Smooth muscle cell of the brain vasculature (primary cell): Measurements from ENCODE around the gene SLC6A6.

ENCODE experiments used
- DNase-seq: peaks from one replicate; pipeline ENCODE4 v3.0.0-alpha.2; 2012; ENCODE audit warnings: low read depth, low spot score

Gene SLC6A6

GRCh38 chr3:14416453-14416852, 14.0 kb downstream of the SLC6A6 start:
- no peak for DNase-seq

DNA sequence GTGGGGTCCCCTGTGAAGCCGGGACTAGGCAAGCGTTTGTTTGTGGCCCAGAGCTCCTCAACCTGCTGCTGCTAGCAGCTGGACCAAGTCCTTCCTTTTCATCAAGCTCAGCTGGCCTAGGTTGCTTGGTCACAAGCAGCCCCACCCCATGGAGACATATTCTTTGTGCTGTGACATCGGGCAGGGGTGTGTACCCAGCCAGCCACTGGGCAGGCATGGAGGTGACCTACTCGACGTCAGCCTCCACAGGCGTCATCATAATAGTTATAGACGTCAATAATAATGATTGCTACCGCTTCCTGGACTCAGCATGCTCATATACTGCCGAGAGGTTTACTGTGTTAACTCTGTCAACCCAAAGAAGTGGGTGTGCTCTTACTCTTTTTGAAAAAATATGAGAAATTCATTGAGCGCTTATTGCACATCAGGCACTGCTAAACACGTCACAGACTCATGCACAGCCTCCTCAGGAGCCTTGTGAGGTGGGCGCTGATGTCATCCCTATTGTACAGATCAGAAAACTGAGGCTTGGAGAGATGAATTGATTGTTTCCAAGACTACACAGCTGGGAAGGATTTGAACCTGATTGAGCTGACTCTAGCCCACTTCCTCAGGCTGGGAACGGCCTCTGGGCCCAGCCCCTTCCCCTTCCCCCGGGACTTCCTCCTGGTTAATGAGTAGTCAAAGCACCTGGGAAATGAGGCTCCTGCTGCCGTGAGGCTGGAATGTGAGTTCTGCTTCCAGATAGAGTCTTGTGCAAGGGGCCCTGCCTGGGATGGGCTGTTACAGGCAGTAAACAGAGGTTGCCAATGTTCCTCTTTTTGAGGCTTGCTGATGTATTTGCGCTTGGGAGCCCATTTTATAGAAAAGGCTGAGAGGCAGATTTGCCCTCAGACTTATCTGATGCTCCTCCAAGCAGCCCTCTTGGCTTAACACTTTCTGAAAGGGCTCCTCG, 16.2 kb downstream of the SLC6A6 start:
- no peak for DNase-seq

DNA sequence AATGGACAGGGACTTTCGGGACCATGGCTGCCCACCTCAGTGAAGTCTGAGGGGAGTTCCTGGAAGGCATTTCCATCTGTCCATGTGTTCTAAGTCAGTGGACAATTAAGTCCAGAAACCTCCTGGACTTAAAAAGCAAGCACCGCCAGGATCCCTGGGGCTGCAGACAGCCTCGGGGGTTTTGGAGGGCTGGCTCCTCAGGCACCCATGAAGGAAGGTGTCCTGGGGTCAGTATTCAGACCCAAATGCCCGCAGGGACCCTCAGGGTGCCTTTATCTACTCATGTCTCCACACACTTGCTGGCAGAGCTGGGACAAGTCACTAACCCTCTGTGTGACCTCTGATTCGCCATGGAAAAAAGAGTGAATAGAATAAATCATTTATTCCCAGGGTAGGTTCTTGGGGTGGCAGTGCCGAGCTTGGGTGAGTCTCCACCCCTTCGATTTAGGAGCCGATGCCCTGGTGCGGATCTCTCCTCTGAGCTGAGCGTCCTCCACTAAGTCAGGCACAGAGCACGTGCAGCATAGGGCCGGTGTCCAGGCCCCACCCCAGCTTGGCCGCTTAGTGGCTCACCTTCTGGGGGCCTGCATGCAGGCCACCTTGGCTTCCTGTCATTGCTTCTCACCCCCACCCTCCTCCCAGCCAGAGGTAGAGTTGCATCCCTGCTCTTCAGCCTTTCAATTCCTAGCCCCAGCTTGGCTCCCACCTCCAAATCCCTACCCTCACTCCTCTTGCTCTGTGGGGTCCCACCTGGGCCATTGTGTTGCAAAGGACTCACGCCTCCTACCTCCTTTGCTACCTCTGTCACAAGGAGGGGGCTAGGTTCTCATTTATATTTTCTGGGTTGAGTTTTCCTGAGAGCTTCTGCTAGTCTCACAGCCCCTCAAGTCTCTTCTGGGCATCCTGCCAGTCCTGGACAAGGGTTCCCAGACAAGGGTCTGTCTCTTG, 19.9 kb downstream of the SLC6A6 start:
- no peak for DNase-seq

- no peak for DNase-seq
Observed at GRCh38 chr3:14423197-14423743, 20.9 kb downstream of the SLC6A6 start.

DNA sequence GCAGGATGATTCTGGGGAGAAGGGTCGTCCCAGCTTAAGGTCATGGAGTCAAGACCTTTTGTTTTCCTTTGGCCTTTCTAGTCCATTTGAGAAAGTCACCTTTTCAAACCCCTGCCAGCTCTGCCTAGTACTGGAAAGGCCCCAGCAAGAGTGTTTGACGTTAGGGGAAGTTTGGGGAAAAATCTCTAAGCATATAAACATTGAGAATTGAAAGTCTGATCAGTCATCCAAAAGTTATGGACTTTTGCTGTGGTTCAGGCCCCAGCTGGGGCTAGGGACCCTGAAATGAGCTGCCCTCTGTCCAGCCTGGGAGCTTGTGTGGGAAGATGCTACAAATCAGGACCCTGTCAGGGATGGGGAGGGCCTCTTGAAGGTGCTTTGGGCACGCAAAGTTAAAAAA, 21.6 kb downstream of the SLC6A6 start:
- no peak for DNase-seq

DNA sequence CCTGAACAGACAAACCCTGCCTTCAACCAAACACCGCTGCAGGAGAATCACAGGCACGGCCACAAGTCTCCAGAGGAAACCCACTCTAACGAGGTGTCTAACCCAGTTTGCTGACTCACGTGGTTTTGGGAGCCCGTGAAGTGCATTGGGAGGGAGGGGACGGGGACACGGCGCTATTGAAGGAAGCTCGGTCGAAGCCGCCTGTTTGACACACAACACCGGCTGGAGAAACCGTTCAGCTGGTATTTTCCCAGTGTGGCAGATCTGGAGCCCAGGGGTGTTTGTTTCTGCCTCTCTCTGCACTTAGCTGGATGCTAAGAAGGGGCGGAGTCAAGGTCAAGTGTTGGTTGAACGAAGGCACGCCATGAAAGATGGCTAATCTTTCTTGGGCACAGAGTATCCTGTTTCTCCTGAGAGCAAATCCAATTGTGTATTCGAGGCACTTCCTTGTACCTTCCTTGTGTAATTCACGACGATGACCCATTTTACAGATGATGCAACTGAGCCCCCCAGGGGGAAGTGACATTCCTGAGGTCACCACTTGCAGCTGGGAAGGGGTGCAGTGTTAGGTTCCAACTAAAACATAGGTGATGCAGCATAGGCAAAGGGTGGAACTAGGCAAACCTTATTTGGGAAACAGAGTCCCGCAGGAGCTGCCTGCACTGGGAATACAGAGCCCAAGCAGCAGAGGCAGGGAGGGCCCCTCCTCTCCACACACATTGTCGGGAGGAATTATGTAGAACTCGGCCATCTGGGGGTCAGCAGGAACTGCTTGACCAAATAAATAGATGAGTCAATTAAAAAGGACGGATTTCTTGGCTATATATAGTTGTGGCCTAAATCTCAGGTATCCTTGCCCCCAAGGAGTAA, 22.5 kb downstream of the SLC6A6 start:
- DNase-seq: no peak

- DNase-seq: no peak
Observed at GRCh38 chr3:14425581-14426304, 23.3 kb downstream of the SLC6A6 start.

DNA sequence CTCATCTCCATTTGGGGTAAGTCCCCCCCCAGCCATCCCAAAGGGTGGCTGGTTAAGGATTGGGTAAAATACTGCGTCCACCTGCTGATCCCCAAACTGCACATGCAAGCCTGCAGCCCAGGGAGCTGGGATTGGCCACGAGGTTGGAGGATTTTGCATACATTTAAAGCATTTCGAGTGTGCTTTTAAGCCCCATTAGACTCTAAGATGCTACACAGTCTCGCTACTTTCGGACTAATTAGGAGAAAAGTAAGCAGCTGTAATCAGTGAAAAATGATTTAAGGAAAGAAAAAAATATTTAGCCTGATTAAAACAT, 23.9 kb downstream of the SLC6A6 start:
- no peak for DNase-seq

- DNase-seq: no peak
Observed at GRCh38 chr3:14428087-14429033, 26.0 kb downstream of the SLC6A6 start.

GRCh38 chr3:14429237-14429636, 26.8 kb downstream of the SLC6A6 start:
- DNase-seq: no peak

DNA sequence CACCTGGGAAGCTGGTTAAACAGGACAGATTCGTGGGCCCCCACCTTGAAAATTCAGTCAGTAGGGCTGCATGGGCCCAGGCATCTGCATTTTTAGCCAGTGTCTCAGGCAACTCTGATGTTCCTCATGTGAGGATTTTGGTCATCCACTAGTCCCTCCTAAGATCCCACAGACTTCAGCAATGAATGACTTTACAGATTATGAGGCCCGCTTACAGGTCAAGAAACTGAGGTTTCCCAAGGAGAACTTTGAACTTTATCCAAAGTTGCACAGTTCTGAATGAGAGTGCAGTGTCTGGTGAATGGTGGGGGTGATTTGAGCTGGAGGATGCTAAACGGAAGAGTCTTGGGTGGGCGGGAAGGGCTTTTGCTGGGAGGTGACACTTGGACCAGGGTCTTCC, 27.2 kb downstream of the SLC6A6 start:
- no peak for DNase-seq

GRCh38 chr3:14430053-14430452, 27.6 kb downstream of the SLC6A6 start:
- DNase-seq: no peak

DNA sequence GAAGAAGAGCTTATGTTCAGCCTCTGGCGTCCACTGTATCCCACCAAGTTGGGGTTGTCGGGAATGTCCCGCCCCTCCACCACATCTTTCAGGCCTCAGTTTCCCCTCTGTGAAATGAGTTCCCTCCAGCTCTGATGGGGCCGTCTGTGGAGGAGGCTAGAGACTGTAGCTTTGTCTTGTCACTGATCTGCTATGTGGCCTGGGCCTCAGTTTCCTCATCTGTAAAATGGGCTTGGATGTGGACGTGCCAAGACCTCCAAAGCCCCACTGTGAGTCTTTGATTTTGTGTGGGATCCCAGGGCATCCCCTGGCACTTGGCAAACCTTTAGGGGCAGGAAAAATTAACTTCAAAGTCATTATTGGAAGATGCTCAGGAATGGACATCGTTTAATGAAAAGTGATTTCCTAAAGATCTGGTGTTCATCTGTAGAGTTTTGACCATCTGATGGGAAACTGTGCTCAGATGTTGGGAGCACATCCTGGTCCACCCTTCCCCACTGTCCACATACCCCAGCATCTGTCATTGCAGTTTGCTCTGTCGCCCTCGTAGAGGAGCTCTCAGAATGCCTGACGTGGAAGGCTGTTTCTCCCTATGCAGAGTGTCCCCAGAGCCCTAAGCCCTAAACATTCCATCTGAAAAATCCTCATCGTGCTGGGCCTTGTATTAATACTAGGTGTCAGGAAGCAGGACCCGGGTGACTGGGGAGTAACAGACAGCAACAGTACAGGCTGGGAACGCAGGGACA, 28.5 kb downstream of the SLC6A6 start:
- DNase-seq: no peak

DNA sequence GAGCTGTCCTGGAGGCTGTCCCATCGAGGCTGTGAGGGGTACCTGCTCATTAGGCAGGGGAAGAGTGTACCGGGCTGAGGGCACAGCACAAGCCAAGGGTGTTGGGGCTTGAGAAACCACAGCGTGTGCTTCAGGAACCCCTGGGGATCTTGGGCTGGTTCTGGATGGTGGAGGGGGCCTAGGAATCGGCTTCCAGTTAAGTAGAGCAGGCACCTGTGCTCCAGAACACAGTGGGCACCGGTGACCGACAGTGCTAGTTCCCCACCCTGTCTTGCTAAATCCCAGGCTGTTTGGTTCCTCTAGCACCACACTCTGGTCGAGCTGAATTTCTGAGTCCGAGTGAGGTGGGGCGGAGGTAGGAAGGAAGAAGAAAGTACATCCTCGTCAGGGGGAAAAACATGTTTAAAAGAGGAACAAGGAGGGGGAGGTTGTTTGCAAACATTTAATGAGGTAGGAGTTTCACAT, 29.1 kb downstream of the SLC6A6 start:
- no peak for DNase-seq

DNA sequence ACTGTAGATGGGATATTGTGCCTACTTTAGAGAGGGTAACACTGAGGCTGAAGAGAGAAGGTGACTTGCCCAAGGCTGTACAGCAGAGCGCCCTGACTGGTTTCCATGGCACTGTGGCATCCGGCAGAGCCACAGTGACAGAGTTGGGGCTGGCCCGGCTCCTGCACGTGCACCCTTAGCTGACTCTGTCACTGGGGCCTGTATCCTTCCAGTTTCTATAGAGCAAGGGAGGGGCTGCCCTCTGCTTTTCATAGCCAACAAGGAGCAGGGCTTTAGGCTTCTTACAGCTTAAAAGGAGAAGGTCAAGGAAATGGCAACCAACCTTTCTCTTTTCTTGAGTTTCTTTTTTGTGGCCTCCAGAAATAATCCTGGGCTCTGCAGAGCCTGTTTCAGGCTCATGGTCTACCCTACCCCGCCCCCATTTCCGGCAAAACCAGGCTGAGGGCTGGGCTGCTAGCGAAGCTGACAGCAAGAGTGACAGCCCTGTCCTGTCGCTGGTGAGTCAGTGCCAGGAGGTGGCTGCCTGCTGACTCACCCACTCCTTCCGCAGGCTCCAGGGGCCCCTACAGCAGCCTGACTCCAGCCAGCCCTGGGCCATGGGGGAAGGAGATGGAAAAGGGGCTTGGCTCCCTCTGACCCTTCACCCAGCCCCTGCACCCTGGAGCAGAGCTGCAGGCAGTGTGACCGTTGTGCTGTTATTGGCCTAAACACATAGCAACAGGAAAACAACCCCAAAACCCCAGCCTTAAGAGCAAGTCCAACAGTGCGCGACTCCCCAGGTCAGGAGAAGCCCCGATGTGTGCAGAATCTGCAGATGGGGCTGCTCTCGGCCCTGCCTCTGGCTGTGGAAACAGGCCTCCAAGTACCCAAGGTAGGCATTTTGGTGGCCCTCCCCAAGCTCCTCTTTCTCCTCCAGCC, 29.8 kb downstream of the SLC6A6 start:
- DNase-seq: no peak

GRCh38 chr3:14433106-14433505, 30.7 kb downstream of the SLC6A6 start:
- DNase-seq: no peak

- no peak for DNase-seq
Observed at GRCh38 chr3:14434126-14434497, 31.7 kb downstream of the SLC6A6 start.
